Measurements from ENCODE around the gene KIAA1210.

KIAA1210 gene

DNA sequence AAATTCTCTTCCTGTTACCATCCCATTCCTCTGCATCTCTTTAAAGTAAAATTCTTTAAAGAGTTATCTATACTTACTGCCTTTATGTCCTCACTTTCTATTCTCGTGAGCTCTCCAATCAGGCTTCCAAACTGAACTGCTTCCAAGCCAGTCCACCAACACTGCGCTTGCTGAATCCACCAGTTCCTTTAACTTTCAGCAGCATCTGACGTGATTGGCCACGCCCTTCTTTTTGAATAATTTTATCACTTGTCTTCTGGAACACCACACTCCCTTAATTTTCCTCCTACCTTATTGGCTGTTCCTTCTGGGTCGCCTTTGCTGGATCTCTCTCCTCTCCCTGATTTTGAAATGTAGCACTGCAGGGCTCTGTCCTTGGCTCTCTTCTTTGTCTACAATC lies at the start of gene KIAA1210:
TSS of gene KIAA1210 (minus strand) at position 163 of the 400 bp plus-strand sequence. CDS start 4,170 bp downstream, outside the sequence.
- DNase-seq: no peak

- no peak for DNase-seq
Observed at GRCh38 chrX:119177278-119177677, 49.7 kb upstream of the KIAA1210 start.

GRCh38 chrX:119174900-119175299 lies 47.3 kb upstream of the KIAA1210 start:
- no peak for DNase-seq

GRCh38 chrX:119168104-119168503 lies 40.5 kb upstream of the KIAA1210 start:
- no peak for DNase-seq

- no peak for DNase-seq
Observed at GRCh38 chrX:119158226-119158625, 30.6 kb upstream of the KIAA1210 start.

DNA sequence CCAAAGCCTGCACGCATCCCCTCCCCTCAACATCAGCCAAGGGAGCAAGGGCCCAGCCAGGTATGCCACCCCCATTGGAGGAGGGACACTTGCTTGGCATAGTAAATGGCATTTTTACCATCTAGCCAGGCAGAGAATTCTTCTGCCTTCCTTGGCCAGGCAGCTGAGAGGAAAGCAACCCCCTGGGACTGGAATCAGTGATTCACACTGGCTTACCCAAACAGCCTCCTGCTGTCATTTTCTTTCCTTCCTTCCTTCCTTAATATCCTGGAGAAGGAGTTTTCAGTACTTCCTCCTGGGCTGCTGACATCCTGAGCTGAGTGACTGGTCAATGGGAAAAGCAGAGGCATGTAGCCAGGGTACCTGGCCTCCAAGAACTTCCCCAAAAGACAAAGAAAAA lies 28.6 kb upstream of the KIAA1210 start:
- DNase-seq: no peak

DNA sequence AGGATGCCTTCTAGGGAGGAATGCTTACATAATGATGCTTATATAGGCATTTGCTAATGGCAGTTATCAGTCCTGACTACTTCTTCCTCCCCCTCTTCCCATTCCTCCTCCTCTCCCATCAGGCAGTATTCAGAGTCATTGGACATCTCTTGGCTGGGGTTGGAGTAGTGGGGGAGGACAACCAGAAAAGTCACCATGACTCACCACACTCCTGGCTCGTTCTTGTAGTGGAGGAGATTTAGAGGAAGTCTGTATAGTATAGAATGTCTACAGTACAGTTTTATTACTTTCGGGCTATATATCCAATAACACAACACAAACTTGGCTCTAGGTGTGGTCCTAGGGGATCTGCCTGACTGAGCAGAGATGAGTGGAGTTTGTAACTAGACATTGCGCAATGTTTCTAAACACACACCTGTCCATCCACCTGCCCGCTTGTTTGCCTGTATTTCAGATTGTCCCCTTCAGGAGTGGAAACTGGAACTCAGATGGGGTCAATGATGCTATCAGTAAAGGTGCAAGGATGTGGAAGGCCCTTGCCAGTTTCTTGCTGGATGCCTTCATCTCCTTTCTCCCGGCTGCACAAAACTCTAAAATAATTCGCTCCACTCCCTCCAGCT lies 27.9 kb upstream of the KIAA1210 start:
- DNase-seq: no peak

- no peak for DNase-seq
Observed at GRCh38 chrX:119151051-119151380, 23.4 kb upstream of the KIAA1210 start.

GRCh38 chrX:119150163-119151050 lies 22.8 kb upstream of the KIAA1210 start:
- no peak for DNase-seq

DNA sequence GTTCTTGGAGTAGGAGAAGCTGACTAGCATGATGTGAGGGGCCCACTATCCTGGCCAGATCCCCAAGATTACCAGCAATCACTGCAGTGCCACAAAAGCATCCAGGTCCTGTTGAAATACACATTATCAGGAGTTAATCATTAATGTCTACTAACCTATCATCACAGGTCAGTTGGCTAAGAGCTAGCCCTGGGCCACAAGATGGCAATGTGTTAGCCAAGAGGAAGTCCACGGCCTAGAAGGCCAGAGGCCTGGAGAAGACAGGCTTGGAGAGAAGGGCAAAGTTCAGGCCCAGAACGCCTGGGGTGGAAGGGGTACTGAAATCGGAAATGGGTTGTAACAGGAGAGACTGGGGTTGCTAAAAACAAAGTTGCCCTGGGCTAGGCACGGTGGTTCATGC lies 19.9 kb upstream of the KIAA1210 start:
- no peak for DNase-seq

GRCh38 chrX:119145241-119145653 lies 17.6 kb upstream of the KIAA1210 start:
- peak; percentile 12 for DNase-seq

DNA sequence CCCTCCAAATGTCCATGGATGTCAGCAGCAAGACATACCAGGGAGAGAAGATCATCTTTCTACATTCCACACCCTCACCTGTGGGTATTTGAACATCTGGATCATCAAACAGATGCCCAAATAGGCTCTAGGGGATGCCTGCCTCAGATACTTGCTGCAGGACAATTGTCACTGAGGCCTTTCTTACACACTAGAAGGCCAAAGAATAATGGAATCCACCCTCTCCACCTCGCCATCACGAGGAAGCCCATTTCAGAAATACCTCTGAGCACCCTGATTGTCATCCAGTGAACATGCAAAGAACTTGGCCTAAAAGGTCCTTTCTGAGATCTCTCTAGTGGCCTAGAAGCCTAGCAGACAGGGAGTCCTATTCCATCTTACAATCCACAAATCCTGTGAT lies 6.9 kb upstream of the KIAA1210 start:
- no peak for DNase-seq

- peak; percentile 2 for DNase-seq
Observed at GRCh38 chrX:119132961-119133360, 5.3 kb upstream of the KIAA1210 start.

DNA sequence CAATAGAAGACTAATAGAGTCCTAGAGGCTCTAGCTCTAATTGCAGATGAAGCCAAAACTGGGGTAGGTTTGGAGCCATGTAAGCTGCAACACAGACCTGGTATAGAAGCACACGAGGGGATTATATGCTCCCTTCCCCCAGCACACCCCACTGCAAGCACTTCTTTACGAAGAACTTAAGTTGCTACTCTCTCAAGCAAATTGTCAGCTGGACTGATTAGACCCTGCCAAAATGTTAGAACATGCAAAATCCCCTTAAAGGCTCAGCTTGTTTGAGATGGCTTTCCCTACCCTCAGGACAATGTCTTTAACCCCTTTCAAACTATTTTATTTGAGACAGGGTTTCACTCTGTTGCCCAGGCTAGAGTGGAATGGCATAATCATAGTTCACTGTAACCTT lies 4.7 kb upstream of the KIAA1210 start:
- DNase-seq: no peak

GRCh38 chrX:119130911-119131310 lies 3.3 kb upstream of the KIAA1210 start:
- no peak for DNase-seq

DNA sequence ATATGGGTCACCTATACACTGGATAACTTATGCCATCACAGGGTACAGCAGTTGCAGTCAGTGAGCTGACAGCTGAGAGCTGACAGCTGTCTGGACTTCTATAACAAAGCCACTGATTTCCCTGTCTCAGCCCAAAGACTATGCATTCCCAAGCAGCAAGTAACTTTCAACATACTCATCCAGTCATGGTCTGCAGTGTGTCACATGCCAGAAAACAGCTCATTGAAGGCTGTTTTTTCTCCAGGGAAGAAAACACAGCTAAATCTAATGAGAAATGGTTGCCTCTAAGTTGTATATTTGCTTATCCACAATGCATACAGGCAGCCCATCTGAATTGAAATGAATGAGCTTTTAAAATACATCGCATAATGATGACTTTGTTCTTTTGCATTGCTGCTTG lies 6.3 kb downstream of the KIAA1210 start:
- DNase-seq: no peak

DNA sequence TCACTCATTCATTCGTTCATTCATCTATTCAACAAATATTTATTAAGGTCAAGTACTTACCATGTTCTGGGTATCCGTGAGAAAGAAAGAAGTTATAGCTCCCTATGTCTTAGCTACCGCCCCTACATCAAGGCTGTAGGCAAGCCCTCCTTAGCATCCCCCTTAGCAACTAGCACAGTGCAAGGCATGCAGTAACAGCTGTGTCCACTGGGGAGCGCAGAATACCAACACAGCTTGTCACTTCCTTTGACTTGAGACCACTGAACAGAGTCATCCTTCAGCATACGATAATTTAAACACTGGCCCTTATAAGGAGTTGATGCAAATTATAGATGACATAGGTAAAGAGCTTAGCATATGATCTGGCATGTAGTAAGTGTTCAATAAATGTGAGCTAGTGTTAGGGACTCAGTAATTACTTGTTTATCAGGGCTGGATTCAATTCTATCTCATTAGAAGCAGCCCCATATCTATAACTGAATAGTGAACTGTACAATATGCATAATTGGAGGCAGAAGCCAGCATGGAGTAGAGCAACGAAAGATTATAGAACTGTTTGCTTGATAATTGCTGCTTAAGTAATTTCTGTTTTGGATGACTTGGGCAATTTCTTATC lies 8.7 kb downstream of the KIAA1210 start:
- DNase-seq: peak; percentile 66

DNA sequence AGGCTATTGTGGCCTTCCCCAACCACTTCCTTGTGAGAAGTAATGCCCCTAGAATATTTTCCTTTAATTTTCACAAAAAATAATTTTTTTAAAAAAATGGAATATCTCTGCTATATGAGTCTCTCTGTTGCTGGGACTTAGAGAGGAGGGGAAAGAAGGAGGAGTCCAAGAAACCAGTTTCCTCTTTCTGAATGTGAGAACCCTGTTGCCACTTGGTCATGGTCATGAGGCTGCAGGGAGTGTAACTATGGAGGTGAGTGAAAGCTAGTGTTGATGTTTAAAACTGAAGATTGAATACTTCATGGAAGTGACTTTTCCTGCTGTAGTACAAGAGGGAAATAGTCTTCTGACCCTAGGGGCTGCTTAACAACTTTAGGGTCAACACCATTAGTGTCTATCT lies 20.4 kb downstream of the KIAA1210 start:
- no peak for DNase-seq

DNA sequence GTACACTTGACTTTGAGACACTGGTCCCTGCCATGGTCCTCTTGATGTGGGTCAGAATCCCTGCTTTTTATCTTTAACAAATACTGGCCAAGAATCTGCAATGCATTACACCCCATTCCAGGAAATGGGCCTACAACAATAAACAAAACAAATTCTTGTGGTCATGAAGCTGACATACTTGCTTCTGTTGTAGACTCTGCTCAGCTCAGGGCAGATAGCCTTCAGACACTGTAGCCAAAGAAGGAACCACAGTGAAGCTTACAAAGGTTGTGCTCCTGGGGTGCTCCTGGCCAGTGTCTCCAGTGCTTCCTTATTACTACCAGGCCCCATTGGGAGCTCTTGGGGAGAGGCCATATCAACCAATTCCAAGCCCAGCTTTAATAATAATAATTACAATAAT lies 21.8 kb downstream of the KIAA1210 start:
- DNase-seq: no peak

GRCh38 chrX:119101168-119101567 lies 26.4 kb downstream of the KIAA1210 start:
- no peak for DNase-seq

GRCh38 chrX:119095936-119096335 lies 31.7 kb downstream of the KIAA1210 start:
- no peak for DNase-seq

GRCh38 chrX:119094819-119095218 lies 32.8 kb downstream of the KIAA1210 start:
- DNase-seq: no peak

- no peak for DNase-seq
Observed at GRCh38 chrX:119093991-119094735, 33.4 kb downstream of the KIAA1210 start.

Data from hematopoietic multipotent progenitor cell treated with erythropoietin and hydrocortisone succinate and interleukin-3 and kit ligand, for 6 days (in vitro differentiated cells).